ENCODE results near the gene DUSP15.
A peak's percentile ranks its signal among the peaks of the same experiment; 100 is the strongest.

Gene DUSP15

GRCh38 chr20:31826074-31826473, 44.3 kb downstream of the DUSP15 start:
- Histone ChIP-seq H3K27ac (ENCODE audit: low read depth, low read length) (no peak overlapping the region), H3K27me3 (ENCODE audit: control insufficient read depth, insufficient read depth, low read length) (no peaks in the 10 kb centered on the region), H3K9me3 (ENCODE audit: control insufficient read depth, insufficient read depth, low read depth, low read length) (no peaks in the 10 kb centered on the region), H3K4me3 (ENCODE audit: low read depth, low read length) (no peak overlapping the region), H3K36me3 (ENCODE audit: control insufficient read depth, insufficient read depth, low read length) (no peaks in the 10 kb centered on the region), H3K4me1 (ENCODE audit: control insufficient read depth, insufficient read depth, low read length) (peaks cover 11% of the 10 kb centered on the region), H3K9ac (ENCODE audit: low read length) (no peak overlapping the region)

GRCh38 chr20:31824554-31825313, 45.6 kb downstream of the DUSP15 start:
- H3K9ac ChIP-seq (ENCODE audit: low read length): no peak overlapping the region
- H3K4me3 ChIP-seq (ENCODE audit: low read depth, low read length): no peak overlapping the region
- H3K4me1 ChIP-seq (ENCODE audit: control insufficient read depth, insufficient read depth, low read length): peaks cover 11% of the 10 kb centered on the region
- H3K27ac ChIP-seq (ENCODE audit: low read depth, low read length): no peak overlapping the region
- no peaks in the 10 kb centered on the region for H3K36me3 ChIP-seq (ENCODE audit: control insufficient read depth, insufficient read depth, low read length)
- no peaks in the 10 kb centered on the region for H3K9me3 ChIP-seq (ENCODE audit: control insufficient read depth, insufficient read depth, low read depth, low read length)
- H3K27me3 ChIP-seq (ENCODE audit: control insufficient read depth, insufficient read depth, low read length): no peaks in the 10 kb centered on the region

- H3K27me3 ChIP-seq (ENCODE audit: control insufficient read depth, insufficient read depth, low read length): no peaks in the 10 kb centered on the region
- no peaks in the 10 kb centered on the region for H3K9me3 ChIP-seq (ENCODE audit: control insufficient read depth, insufficient read depth, low read depth, low read length)
- H3K9ac ChIP-seq (ENCODE audit: low read length): no peak overlapping the region
Observed at GRCh38 chr20:31824125-31824485, 46.2 kb downstream of the DUSP15 start.

GRCh38 chr20:31823360-31824124, 46.8 kb downstream of the DUSP15 start:
- Histone ChIP-seq H3K4me3 (ENCODE audit: low read depth, low read length) (no peak overlapping the region), H3K9ac (ENCODE audit: low read length) (no peak overlapping the region), H3K9me3 (ENCODE audit: control insufficient read depth, insufficient read depth, low read depth, low read length) (no peaks in the 10 kb centered on the region), H3K36me3 (ENCODE audit: control insufficient read depth, insufficient read depth, low read length) (no peaks in the 10 kb centered on the region), H3K27ac (ENCODE audit: low read depth, low read length) (no peak overlapping the region), H3K27me3 (ENCODE audit: control insufficient read depth, insufficient read depth, low read length) (no peaks in the 10 kb centered on the region), H3K4me1 (ENCODE audit: control insufficient read depth, insufficient read depth, low read length) (peaks cover 11% of the 10 kb centered on the region)

More at GRCh38 chr20:31824125-31824485, 46.2 kb downstream of the DUSP15 start:
- H3K4me3 ChIP-seq (ENCODE audit: low read depth, low read length): no peak overlapping the region
- H3K36me3 ChIP-seq (ENCODE audit: control insufficient read depth, insufficient read depth, low read length): no peaks in the 10 kb centered on the region
- H3K4me1 ChIP-seq (ENCODE audit: control insufficient read depth, insufficient read depth, low read length): peaks cover 11% of the 10 kb centered on the region
- no peak overlapping the region for H3K27ac ChIP-seq (ENCODE audit: low read depth, low read length)

GRCh38 chr20:31822421-31823330, 47.7 kb downstream of the DUSP15 start:
- Histone ChIP-seq H3K36me3 (ENCODE audit: control insufficient read depth, insufficient read depth, low read length) (no peaks in the 10 kb centered on the region), H3K9ac (ENCODE audit: low read length) (no peak overlapping the region), H3K4me3 (ENCODE audit: low read depth, low read length) (0 out of 2 replicates have a peak overlapping the region, but pooled peaks have one; percentile 22), H3K4me1 (ENCODE audit: control insufficient read depth, insufficient read depth, low read length) (peaks cover 11% of the 10 kb centered on the region), H3K27me3 (ENCODE audit: control insufficient read depth, insufficient read depth, low read length) (no peaks in the 10 kb centered on the region), H3K9me3 (ENCODE audit: control insufficient read depth, insufficient read depth, low read depth, low read length) (no peaks in the 10 kb centered on the region), H3K27ac (ENCODE audit: low read depth, low read length) (no peak overlapping the region)

GRCh38 chr20:31821427-31821826, 48.9 kb downstream of the DUSP15 start:
- Histone ChIP-seq H3K4me3 (ENCODE audit: low read depth, low read length) (no peak overlapping the region), H3K4me1 (ENCODE audit: control insufficient read depth, insufficient read depth, low read length) (peaks cover 11% of the 10 kb centered on the region), H3K9ac (ENCODE audit: low read length) (no peak overlapping the region), H3K36me3 (ENCODE audit: control insufficient read depth, insufficient read depth, low read length) (no peaks in the 10 kb centered on the region), H3K27me3 (ENCODE audit: control insufficient read depth, insufficient read depth, low read length) (no peaks in the 10 kb centered on the region), H3K27ac (ENCODE audit: low read depth, low read length) (no peak overlapping the region), H3K9me3 (ENCODE audit: control insufficient read depth, insufficient read depth, low read depth, low read length) (no peaks in the 10 kb centered on the region)

GRCh38 chr20:31820228-31820627, 50.1 kb downstream of the DUSP15 start:
- H3K4me1 ChIP-seq (ENCODE audit: control insufficient read depth, insufficient read depth, low read length): peaks cover 19% of the 10 kb centered on the region
- no peak overlapping the region for H3K27ac ChIP-seq (ENCODE audit: low read depth, low read length)
- H3K27me3 ChIP-seq (ENCODE audit: control insufficient read depth, insufficient read depth, low read length): no peaks in the 10 kb centered on the region
- no peak overlapping the region for H3K4me3 ChIP-seq (ENCODE audit: low read depth, low read length)
- no peaks in the 10 kb centered on the region for H3K36me3 ChIP-seq (ENCODE audit: control insufficient read depth, insufficient read depth, low read length)
- no peak overlapping the region for H3K9ac ChIP-seq (ENCODE audit: low read length)
- H3K9me3 ChIP-seq (ENCODE audit: control insufficient read depth, insufficient read depth, low read depth, low read length): no peaks in the 10 kb centered on the region

GRCh38 chr20:31819083-31819784, 51.1 kb downstream of the DUSP15 start, which contains the start of gene MYLK2:
MYLK2 (plus strand) TSS chr20:31819356; CDS start chr20:31819581, 225 bp downstream.
- Histone ChIP-seq H3K4me1 (ENCODE audit: control insufficient read depth, insufficient read depth, low read length) (peaks cover 24% of the 10 kb centered on the region), H3K9me3 (ENCODE audit: control insufficient read depth, insufficient read depth, low read depth, low read length) (no peaks in the 10 kb centered on the region), H3K36me3 (ENCODE audit: control insufficient read depth, insufficient read depth, low read length) (no peaks in the 10 kb centered on the region), H3K9ac (ENCODE audit: low read length) (no peak within 1 kb of the TSS), H3K27ac (ENCODE audit: low read depth, low read length) (no peak within 1 kb of the TSS), H3K4me3 (ENCODE audit: low read depth, low read length) (no peak within 1 kb of the TSS), H3K27me3 (ENCODE audit: control insufficient read depth, insufficient read depth, low read length) (no peaks in the 10 kb centered on the region)

GRCh38 chr20:31818376-31818908, 51.9 kb downstream of the DUSP15 start:
- Histone ChIP-seq H3K4me3 (ENCODE audit: low read depth, low read length) (no peak overlapping the region), H3K9me3 (ENCODE audit: control insufficient read depth, insufficient read depth, low read depth, low read length) (no peaks in the 10 kb centered on the region), H3K36me3 (ENCODE audit: control insufficient read depth, insufficient read depth, low read length) (no peaks in the 10 kb centered on the region), H3K4me1 (ENCODE audit: control insufficient read depth, insufficient read depth, low read length) (peaks cover 20% of the 10 kb centered on the region), H3K27ac (ENCODE audit: low read depth, low read length) (no peak overlapping the region), H3K9ac (ENCODE audit: low read length) (no peak overlapping the region), H3K27me3 (ENCODE audit: control insufficient read depth, insufficient read depth, low read length) (no peaks in the 10 kb centered on the region)

- peaks cover 14% of the 10 kb centered on the region for H3K4me1 ChIP-seq (ENCODE audit: control insufficient read depth, insufficient read depth, low read length)
- H3K9ac ChIP-seq (ENCODE audit: low read length): no peak overlapping the region
- no peaks in the 10 kb centered on the region for H3K27me3 ChIP-seq (ENCODE audit: control insufficient read depth, insufficient read depth, low read length)
- no peaks in the 10 kb centered on the region for H3K9me3 ChIP-seq (ENCODE audit: control insufficient read depth, insufficient read depth, low read depth, low read length)
- H3K27ac ChIP-seq (ENCODE audit: low read depth, low read length): no peak overlapping the region
- H3K4me3 ChIP-seq (ENCODE audit: low read depth, low read length): no peak overlapping the region
- H3K36me3 ChIP-seq (ENCODE audit: control insufficient read depth, insufficient read depth, low read length): no peaks in the 10 kb centered on the region
Observed at GRCh38 chr20:31817461-31817860, 52.9 kb downstream of the DUSP15 start.

Measured in HUES6 (cell line).